GM19468 (cell line): Measurements from ENCODE around the gene NOL3.

Experiments used
- ATAC-seq: cut with Tn5 transposase; IDR thresholded peaks from one replicate; pipeline ENCODE4 v1.9.1; 2021; ENCODE audit warnings: mild to moderate bottlenecking, moderate library complexity, moderate number of reproducible peaks; ENCODE audit not compliant: unreplicated experiment; ENCODE audit errors: extremely low read depth

Gene NOL3

GRCh38 chr16:67154578-67155294 lies 15.6 kb upstream of the NOL3 start:
- no peak for ATAC-seq

GRCh38 chr16:67155295-67156142 lies 14.8 kb upstream of the NOL3 start:
- ATAC-seq: no peak

- no peak for ATAC-seq
These were observed 14.0 kb upstream of the NOL3 start for GRCh38 chr16:67156143-67156844.

DNA sequence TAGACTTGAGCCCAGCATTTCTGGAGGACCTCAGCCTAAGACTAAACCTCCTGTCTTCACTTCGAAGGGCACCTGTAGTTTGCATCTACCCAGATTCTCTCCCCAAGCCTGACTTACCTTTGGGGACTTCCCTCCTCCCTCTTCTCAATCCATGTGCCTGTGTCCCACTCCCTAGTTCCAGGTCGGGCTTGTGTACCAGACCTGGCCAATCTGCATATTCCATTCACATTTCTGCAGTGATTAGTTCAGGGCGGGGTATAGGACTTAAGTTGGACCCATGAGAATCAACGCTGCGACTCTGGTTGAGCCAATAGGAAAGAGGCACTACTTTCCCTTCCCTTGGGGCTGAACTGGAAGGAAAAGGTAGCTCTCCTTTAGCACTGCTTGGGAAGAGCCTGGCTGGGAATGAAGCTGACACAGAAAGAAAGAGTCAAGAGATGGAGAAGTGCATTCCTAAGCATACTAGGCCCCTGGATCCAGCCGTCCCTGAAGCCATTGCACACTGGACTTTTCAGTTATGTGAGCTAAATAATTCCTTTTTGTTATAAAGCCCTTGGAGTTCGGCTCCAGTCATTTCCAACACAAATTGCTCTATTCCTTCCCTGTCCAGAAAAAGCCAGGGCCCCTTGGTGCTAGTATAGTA lies 13.1 kb upstream of the NOL3 start:
- no peak for ATAC-seq

GRCh38 chr16:67157892-67158635 lies 12.3 kb upstream of the NOL3 start:
- ATAC-seq: no peak

DNA sequence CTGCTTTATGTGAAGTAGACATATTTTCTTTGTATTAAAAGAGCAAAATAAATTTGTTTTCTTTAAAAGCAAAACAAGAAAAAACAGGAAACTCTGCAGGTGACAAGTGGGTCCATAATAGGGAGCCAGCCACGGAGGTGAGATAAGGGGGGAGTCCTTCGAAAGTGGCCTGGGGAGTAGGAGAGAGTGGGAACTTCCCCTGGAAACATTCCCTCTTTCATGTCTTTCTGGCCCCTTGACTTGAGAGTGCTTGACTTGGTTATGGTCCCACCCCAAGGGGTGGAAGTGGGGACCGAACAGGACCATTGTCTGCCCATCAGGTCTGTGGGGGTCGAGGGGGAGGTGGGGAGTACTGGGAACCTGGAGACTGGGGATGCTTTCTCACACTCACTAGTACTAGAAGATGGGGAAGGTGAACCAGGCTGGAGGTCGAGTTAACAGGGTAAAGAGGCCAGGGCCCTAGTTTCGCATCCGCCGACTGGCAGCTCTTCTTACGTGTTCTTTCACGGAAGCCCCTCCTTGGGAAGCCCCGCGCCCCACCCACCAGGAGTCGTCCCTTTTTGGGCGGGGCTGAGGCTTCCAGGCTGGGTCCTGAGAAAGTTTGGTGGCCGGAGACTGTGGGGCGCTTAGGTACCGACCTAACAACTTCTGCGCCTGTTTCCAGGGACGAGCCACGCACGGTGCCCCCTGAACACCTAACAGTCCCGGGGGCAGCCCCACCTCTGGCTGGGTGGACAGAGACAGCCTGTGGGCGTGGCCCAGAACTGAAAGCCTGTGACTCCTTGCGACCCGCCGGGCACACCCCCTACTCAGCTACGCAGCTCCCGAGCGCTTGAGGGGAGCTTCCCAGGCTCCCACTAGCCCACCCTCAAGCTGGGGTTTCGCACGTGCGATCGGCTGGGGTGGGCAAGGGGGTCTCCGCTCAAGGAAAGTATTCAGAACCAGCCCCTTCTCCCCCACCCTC lies 11.4 kb upstream of the NOL3 start:
- ATAC-seq: peak; percentile 13

GRCh38 chr16:67161595-67162058 lies 8.7 kb upstream of the NOL3 start:
- ATAC-seq: no peak

GRCh38 chr16:67162506-67163163 lies 7.7 kb upstream of the NOL3 start:
- ATAC-seq: no peak

DNA sequence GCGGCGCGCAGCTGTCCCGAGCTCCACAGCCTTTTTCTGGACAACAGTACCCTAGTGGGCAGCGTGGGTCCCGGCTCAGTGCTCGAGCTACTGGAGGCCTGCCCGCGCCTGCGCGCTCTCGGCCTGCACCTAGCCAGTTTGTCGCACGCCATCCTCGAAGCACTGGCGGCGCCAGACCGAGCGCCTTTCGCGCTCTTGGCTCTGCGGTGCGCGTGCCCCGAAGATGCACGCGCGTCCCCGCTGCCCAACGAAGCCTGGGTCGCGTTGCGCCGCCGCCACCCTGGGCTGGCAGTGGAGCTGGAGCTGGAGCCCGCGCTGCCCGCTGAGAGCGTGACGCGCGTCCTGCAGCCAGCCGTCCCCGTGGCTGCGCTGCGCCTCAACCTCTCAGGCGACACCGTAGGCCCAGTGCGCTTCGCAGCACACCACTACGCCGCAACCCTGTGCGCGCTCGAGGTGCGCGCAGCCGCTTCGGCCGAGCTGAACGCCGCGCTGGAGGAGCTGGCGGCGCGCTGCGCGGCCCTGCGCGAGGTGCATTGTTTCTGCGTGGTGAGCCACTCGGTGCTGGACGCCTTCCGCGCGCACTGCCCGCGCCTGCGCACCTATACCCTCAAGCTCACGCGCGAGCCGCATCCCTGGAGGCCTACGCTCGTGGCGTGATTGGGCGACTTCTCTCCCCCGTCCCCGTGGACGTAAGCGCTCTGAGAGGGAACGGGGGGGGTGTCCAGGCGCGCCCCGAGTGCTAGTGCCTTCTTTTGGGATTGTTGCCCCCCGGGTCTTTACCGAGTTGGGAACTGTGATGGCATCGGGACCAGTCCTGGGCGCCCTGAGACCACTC lies 7.0 kb upstream of the NOL3 start:
- ATAC-seq: no peak

GRCh38 chr16:67163999-67164558 lies 6.3 kb upstream of the NOL3 start:
- ATAC-seq: no peak

DNA sequence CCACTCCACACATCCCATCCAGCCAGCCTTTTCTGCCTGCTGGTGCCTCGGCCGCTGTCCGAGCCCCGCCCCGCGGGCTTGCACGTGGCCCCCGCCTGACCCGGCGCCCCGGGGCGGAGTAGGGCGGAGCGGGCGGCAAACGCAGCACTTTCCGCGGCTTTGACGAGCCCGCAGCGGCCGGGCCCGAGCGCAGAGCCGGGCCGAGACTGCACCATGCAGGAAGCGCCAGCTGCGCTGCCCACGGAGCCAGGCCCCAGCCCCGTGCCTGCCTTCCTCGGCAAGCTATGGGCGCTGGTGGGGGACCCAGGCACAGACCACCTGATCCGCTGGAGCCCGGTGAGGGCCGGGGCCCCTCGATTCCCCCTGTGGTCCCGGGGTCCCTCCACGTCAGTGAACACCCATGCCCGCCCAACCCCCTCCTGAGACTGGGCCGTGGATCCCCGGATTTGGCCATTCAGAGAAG lies 5.7 kb upstream of the NOL3 start, which contains the start of gene HSF4:
Gene HSF4 (plus strand): TSS at position 147 of the 463 bp plus-strand sequence. CDS start 67 bp downstream, at position 214.
- no peak for ATAC-seq

- no peak for ATAC-seq
These were observed 4.9 kb upstream of the NOL3 start for GRCh38 chr16:67165121-67166078.

DNA sequence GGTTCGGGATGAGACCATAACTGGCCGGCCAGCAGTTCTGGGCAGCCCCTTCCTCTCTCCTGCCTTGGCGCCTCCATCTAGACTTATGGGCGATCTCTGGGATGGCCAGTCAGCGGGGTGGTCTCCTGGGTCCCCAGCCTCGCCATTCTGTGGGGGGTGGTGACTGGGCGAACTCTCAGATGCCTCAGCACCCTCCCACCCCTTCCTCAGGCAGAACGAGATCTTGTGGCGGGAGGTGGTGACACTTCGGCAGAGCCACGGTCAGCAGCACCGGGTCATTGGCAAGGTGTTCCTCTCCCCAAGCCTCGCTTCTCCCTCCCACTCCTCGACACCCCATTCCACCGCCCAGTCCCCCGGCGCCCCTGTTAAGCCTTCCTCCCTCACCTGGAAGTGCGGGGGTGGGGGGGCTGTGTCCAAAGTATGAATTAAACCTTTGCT lies 4.2 kb upstream of the NOL3 start:
- ATAC-seq: no peak

GRCh38 chr16:67166598-67167168 lies 3.7 kb upstream of the NOL3 start:
- no peak for ATAC-seq

- ATAC-seq: no peak
These were observed 2.8 kb upstream of the NOL3 start for GRCh38 chr16:67167588-67167987.
